ENCODE data around the gene WDHD1.
"Not testable (repeated sequence)": the region's sequence is repeated elsewhere in the genome, so short reads cannot be mapped to it uniquely, and the experiment has no call there.

Gene WDHD1

GRCh38 chr14:54952803-54953202, 74.1 kb downstream of the WDHD1 start:
- H3K4me1 ChIP-seq (ENCODE audit: control insufficient read depth, insufficient read depth, low read length); H3K4me3 ChIP-seq (ENCODE audit: low read depth, low read length); H3K9me3 ChIP-seq (ENCODE audit: control insufficient read depth, insufficient read depth, low read depth, low read length); H3K27me3 ChIP-seq (ENCODE audit: control insufficient read depth, insufficient read depth, low read length); H3K27ac ChIP-seq (ENCODE audit: low read depth, low read length); H3K9ac ChIP-seq (ENCODE audit: low read length): not testable (repeated sequence)
- peaks cover 54% of the 10 kb centered on the region for H3K36me3 ChIP-seq (ENCODE audit: control insufficient read depth, insufficient read depth, low read length)

- H3K27me3 ChIP-seq (ENCODE audit: control insufficient read depth, insufficient read depth, low read length): no peaks in the 10 kb centered on the region
- peaks cover 49% of the 10 kb centered on the region for H3K36me3 ChIP-seq (ENCODE audit: control insufficient read depth, insufficient read depth, low read length)
Measured at GRCh38 chr14:54947230-54947629, 79.7 kb downstream of the WDHD1 start.

DNA sequence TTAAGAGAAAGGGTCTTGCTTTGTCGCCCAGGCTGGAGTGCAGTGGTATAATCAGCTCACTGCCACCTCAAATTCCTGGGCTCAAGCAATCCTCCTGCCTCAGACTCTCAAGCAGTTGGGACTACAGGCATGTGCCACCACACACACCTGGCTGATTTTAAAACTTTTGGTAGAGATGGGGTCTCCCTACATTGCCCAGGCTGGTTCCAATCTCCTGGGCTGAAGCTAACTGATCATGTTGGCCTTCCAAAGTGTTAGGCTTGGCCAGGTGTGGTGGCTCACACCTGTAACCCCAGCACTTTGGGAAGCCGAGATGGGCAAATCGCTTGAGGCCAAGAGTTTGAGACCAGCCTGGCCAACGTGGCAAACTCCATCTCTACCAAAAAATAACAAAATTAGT, 80.4 kb downstream of the WDHD1 start:
- Histone ChIP-seq H3K9me3 (ENCODE audit: control insufficient read depth, insufficient read depth, low read depth, low read length) (peaks cover 9% of the 10 kb centered on the region), H3K9ac (ENCODE audit: low read length) (no peak overlapping the region), H3K4me3 (ENCODE audit: low read depth, low read length) (no peak overlapping the region), H3K36me3 (ENCODE audit: control insufficient read depth, insufficient read depth, low read length) (peaks cover 52% of the 10 kb centered on the region), H3K27me3 (ENCODE audit: control insufficient read depth, insufficient read depth, low read length) (no peaks in the 10 kb centered on the region), H3K4me1 (ENCODE audit: control insufficient read depth, insufficient read depth, low read length) (no peaks in the 10 kb centered on the region), H3K27ac (ENCODE audit: low read depth, low read length) (no peak overlapping the region)

More at GRCh38 chr14:54947230-54947629, 79.7 kb downstream of the WDHD1 start:
- no peak overlapping the region for H3K9ac ChIP-seq (ENCODE audit: low read length)
- H3K4me3 ChIP-seq (ENCODE audit: low read depth, low read length): no peak overlapping the region
- H3K27ac ChIP-seq (ENCODE audit: low read depth, low read length): no peak overlapping the region
- peaks cover 9% of the 10 kb centered on the region for H3K9me3 ChIP-seq (ENCODE audit: control insufficient read depth, insufficient read depth, low read depth, low read length)
- H3K4me1 ChIP-seq (ENCODE audit: control insufficient read depth, insufficient read depth, low read length): no peaks in the 10 kb centered on the region

- Histone ChIP-seq H3K4me3 (ENCODE audit: low read depth, low read length) (no peak overlapping the region), H3K9ac (ENCODE audit: low read length) (no peak overlapping the region), H3K4me1 (ENCODE audit: control insufficient read depth, insufficient read depth, low read length) (no peaks in the 10 kb centered on the region), H3K27me3 (ENCODE audit: control insufficient read depth, insufficient read depth, low read length) (no peaks in the 10 kb centered on the region), H3K9me3 (ENCODE audit: control insufficient read depth, insufficient read depth, low read depth, low read length) (peaks cover 9% of the 10 kb centered on the region), H3K27ac (ENCODE audit: low read depth, low read length) (no peak overlapping the region), H3K36me3 (ENCODE audit: control insufficient read depth, insufficient read depth, low read length) (peaks cover 68% of the 10 kb centered on the region)
Measured at GRCh38 chr14:54944737-54945391, 82.0 kb downstream of the WDHD1 start.

- Histone ChIP-seq H3K27me3 (ENCODE audit: control insufficient read depth, insufficient read depth, low read length) (no peaks in the 10 kb centered on the region), H3K4me3 (ENCODE audit: low read depth, low read length) (no peak overlapping the region), H3K27ac (ENCODE audit: low read depth, low read length) (no peak overlapping the region), H3K36me3 (ENCODE audit: control insufficient read depth, insufficient read depth, low read length) (peaks cover 65% of the 10 kb centered on the region), H3K9ac (ENCODE audit: low read length) (no peak overlapping the region), H3K4me1 (ENCODE audit: control insufficient read depth, insufficient read depth, low read length) (no peaks in the 10 kb centered on the region), H3K9me3 (ENCODE audit: control insufficient read depth, insufficient read depth, low read depth, low read length) (peaks cover under 1% of the 10 kb centered on the region; the same call in 1 of the 2 replicates)
Measured at GRCh38 chr14:54942913-54943312, 84.0 kb downstream of the WDHD1 start.

GRCh38 chr14:54936816-54937215, 90.1 kb downstream of the WDHD1 start:
- Histone ChIP-seq H3K9me3 (ENCODE audit: control insufficient read depth, insufficient read depth, low read depth, low read length) (no peaks in the 10 kb centered on the region), H3K4me3 (ENCODE audit: low read depth, low read length) (no peak overlapping the region), H3K27ac (ENCODE audit: low read depth, low read length) (no peak overlapping the region), H3K36me3 (ENCODE audit: control insufficient read depth, insufficient read depth, low read length) (peaks cover 48% of the 10 kb centered on the region), H3K9ac (ENCODE audit: low read length) (no peak overlapping the region), H3K4me1 (ENCODE audit: control insufficient read depth, insufficient read depth, low read length) (no peaks in the 10 kb centered on the region), H3K27me3 (ENCODE audit: control insufficient read depth, insufficient read depth, low read length) (no peaks in the 10 kb centered on the region)

DNA sequence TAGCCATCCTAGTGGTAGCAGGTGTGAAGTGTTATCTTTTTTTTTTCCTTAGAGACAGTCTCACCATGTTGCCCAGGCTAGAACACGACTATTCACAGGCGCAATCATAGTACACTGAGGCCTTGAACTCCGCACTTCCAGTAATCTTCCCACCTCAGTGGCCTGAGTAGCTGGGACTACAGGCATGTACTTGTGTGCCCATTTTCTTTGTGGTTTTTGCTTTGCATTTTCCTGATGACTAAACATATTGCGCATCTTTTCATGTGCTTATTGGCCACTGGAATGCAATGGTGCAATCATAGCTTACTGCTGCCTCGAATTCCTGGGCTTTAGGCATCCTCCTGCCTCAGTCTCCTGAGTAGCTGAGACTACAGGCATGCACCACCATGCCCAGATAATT, 90.9 kb downstream of the WDHD1 start:
- peaks cover 41% of the 10 kb centered on the region for H3K36me3 ChIP-seq (ENCODE audit: control insufficient read depth, insufficient read depth, low read length)
- H3K9me3 ChIP-seq (ENCODE audit: control insufficient read depth, insufficient read depth, low read depth, low read length): no peaks in the 10 kb centered on the region
- no peak overlapping the region for H3K4me3 ChIP-seq (ENCODE audit: low read depth, low read length)
- no peaks in the 10 kb centered on the region for H3K4me1 ChIP-seq (ENCODE audit: control insufficient read depth, insufficient read depth, low read length)
- H3K9ac ChIP-seq (ENCODE audit: low read length): no peak overlapping the region
- H3K27me3 ChIP-seq (ENCODE audit: control insufficient read depth, insufficient read depth, low read length): no peaks in the 10 kb centered on the region
- no peak overlapping the region for H3K27ac ChIP-seq (ENCODE audit: low read depth, low read length)

DNA sequence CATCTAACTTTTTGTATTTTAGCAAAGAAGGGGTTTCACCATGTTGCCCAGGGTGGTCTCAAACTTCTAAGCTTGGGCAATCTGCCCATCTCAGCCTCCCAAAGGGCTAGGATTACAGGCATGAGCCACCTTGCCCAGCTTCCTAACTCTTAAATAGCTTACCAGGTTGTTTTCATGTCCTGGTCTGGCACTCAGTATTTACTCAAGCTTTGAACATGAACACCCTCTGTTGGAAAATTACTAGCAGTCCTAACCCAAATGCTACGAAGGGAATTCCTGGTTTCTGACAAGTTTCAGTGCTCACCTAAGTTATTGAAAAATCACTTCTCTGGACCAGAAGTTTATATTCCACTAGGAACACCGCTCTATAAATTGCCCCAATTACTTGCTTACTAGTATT, 91.8 kb downstream of the WDHD1 start:
- Histone ChIP-seq H3K27ac (ENCODE audit: low read depth, low read length) (no peak overlapping the region), H3K4me1 (ENCODE audit: control insufficient read depth, insufficient read depth, low read length) (no peaks in the 10 kb centered on the region), H3K27me3 (ENCODE audit: control insufficient read depth, insufficient read depth, low read length) (no peaks in the 10 kb centered on the region), H3K9me3 (ENCODE audit: control insufficient read depth, insufficient read depth, low read depth, low read length) (no peaks in the 10 kb centered on the region), H3K9ac (ENCODE audit: low read length) (no peak overlapping the region), H3K4me3 (ENCODE audit: low read depth, low read length) (no peak overlapping the region), H3K36me3 (ENCODE audit: control insufficient read depth, insufficient read depth, low read length) (peaks cover 32% of the 10 kb centered on the region)

GRCh38 chr14:54933006-54933405, 93.9 kb downstream of the WDHD1 start:
- Histone ChIP-seq H3K4me3 (ENCODE audit: low read depth, low read length) (no peak overlapping the region), H3K9me3 (ENCODE audit: control insufficient read depth, insufficient read depth, low read depth, low read length) (no peaks in the 10 kb centered on the region), H3K4me1 (ENCODE audit: control insufficient read depth, insufficient read depth, low read length) (no peaks in the 10 kb centered on the region), H3K36me3 (ENCODE audit: control insufficient read depth, insufficient read depth, low read length) (peaks cover 21% of the 10 kb centered on the region), H3K9ac (ENCODE audit: low read length) (no peak overlapping the region), H3K27ac (ENCODE audit: low read depth, low read length) (no peak overlapping the region), H3K27me3 (ENCODE audit: control insufficient read depth, insufficient read depth, low read length) (no peaks in the 10 kb centered on the region)

DNA sequence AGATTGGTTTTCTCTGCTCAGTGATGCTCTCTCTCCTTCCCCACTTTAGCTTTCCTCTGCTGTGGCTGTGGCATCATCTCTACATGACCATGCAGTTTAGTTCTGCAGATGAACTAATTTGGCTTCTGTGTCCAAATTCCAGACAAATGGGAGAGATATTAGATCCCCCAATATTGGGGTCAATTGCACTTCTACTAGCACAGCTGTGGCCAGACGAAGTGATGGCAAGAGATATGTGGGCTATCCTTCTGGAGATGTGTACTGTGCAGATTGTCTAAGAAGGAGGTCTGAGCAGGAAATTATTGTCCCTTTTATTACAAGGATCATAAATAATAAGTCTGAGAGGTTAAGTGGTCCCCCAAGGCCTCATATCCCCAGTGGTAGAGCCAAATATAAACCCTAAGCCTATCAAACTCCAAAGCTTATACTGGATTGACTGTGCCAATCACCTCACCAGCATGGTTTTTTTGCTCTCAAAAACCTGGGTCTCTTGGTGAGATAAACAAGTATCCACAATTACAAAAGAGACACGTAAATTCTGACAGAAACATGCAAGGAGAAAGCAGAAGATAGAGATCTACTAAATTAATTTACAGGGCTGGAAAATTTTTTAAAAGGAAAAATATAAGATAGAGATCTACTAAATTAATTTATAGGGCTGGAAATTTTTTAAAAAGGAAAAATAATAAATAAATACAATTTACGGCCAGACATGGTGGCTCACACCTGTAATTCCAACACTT, 95.1 kb downstream of the WDHD1 start:
- Histone ChIP-seq H3K36me3 (ENCODE audit: control insufficient read depth, insufficient read depth, low read length) (peaks cover 11% of the 10 kb centered on the region), H3K4me1 (ENCODE audit: control insufficient read depth, insufficient read depth, low read length) (no peaks in the 10 kb centered on the region), H3K27ac (ENCODE audit: low read depth, low read length) (no peak overlapping the region), H3K4me3 (ENCODE audit: low read depth, low read length) (no peak overlapping the region), H3K27me3 (ENCODE audit: control insufficient read depth, insufficient read depth, low read length) (no peaks in the 10 kb centered on the region), H3K9ac (ENCODE audit: low read length) (no peak overlapping the region), H3K9me3 (ENCODE audit: control insufficient read depth, insufficient read depth, low read depth, low read length) (no peaks in the 10 kb centered on the region)

DNA sequence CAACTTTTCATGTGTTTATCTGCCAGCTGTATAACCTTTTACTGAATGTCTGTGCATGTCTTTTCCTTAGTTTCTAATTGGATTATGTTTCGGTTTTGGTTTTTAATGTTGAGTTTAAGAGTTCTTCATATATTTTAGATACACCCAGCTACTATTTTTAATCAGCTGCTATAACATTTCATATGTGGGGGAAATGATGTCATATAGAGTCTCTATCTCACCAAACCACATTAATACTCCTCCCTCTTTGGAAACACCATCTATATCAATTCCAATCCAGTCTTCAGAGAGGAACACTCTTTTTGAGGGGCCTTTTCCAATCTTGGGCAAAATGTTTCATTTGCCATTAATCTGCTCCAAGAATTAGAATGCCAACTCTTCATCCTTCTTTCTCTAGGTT, 95.8 kb downstream of the WDHD1 start:
- Histone ChIP-seq H3K4me3 (ENCODE audit: low read depth, low read length) (no peak overlapping the region), H3K4me1 (ENCODE audit: control insufficient read depth, insufficient read depth, low read length) (no peaks in the 10 kb centered on the region), H3K36me3 (ENCODE audit: control insufficient read depth, insufficient read depth, low read length) (peaks cover 5% of the 10 kb centered on the region; the same call in 1 of the 2 replicates), H3K9me3 (ENCODE audit: control insufficient read depth, insufficient read depth, low read depth, low read length) (no peaks in the 10 kb centered on the region), H3K9ac (ENCODE audit: low read length) (no peak overlapping the region), H3K27ac (ENCODE audit: low read depth, low read length) (no peak overlapping the region), H3K27me3 (ENCODE audit: control insufficient read depth, insufficient read depth, low read length) (no peaks in the 10 kb centered on the region)
